GM23338 (cell line): ENCODE measurements around the gene PPFIA2. TPM values are rescaled to one million over a fixed set of nuclear protein-coding genes. Genes with fewer than 3 reads are reported as not detected.

Experiments used
- ATAC-seq: fragments of 200-7000 bp; cut with Tn5 transposase; 3 replicates; pipeline ENCODE4 v1.9.1; 2020
- DNase-seq: peaks from one replicate; pipeline ENCODE4 v3.0.0-alpha.2; 2015; ENCODE audit warnings: low spot score
- H2AFZ ChIP-seq: fragments of 200-600 bp; sonication (generic); 2 replicates; pipeline ENCODE4 v1.8.0; 2016; ENCODE audit warnings: antibody characterized with exemption, mild to moderate bottlenecking, moderate library complexity
- H3F3A ChIP-seq: fragments of 200-600 bp; sonication (generic); replicated peaks from 2 replicates; pipeline ENCODE4 v1.8.0; 2017; ENCODE audit warnings: antibody characterized with exemption, mixed run types, low read depth
- H3K27ac ChIP-seq: fragments of 200-600 bp; sonication (generic); 2 replicates; pipeline ENCODE4 v1.6.1; 2016; ENCODE audit warnings: low read depth
- H3K27me3 ChIP-seq: fragments of 200-600 bp; sonication (generic); 2 replicates; pipeline ENCODE4 v1.8.0; 2016; ENCODE audit warnings: mild to moderate bottlenecking, mixed run types, moderate library complexity; ENCODE audit not compliant: insufficient read depth
- H3K36me3 ChIP-seq: fragments of 200-600 bp; sonication (generic); 2 replicates; pipeline ENCODE4 v1.8.0; 2016; ENCODE audit warnings: mild to moderate bottlenecking; ENCODE audit not compliant: insufficient read depth
- H3K4me1 ChIP-seq: fragments of 200-600 bp; sonication (generic); 2 replicates; pipeline ENCODE4 v1.8.0; 2016; ENCODE audit warnings: mild to moderate bottlenecking, moderate library complexity; ENCODE audit not compliant: insufficient read depth
- H3K4me2 ChIP-seq: fragments of 200-600 bp; sonication (generic); 2 replicates; pipeline ENCODE4 v1.7.1; 2017; ENCODE audit warnings: mixed run types
- H3K4me3 ChIP-seq: fragments of 200-600 bp; sonication (generic); 2 replicates; pipeline ENCODE4 v1.6.1; 2016; ENCODE audit warnings: mixed run types
- H3K79me2 ChIP-seq: fragments of 200-600 bp; sonication (generic); replicated peaks from 2 replicates; pipeline ENCODE4 v1.8.0; 2017; ENCODE audit warnings: mild to moderate bottlenecking; ENCODE audit not compliant: insufficient read depth
- H3K9me2 ChIP-seq: fragments of 200-600 bp; sonication (generic); 2 replicates; pipeline ENCODE4 v1.8.0; 2017; ENCODE audit not compliant: insufficient read depth
- H4K20me1 ChIP-seq: fragments of 200-600 bp; sonication (generic); replicated peaks from 2 replicates; pipeline ENCODE4 v1.8.0; 2017; ENCODE audit warnings: mild to moderate bottlenecking; ENCODE audit not compliant: insufficient read depth
- H3K27ac Mint-ChIP-seq: 2 replicates; pipeline ENCODE4 v1.8.0; 2020; ENCODE audit warnings: inconsistent platforms, mild to moderate bottlenecking, moderate library complexity, mixed read lengths
- H3K27me3 Mint-ChIP-seq: 3 replicates; pipeline ENCODE4 v1.8.0; 2022; ENCODE audit warnings: low read depth, mild to moderate bottlenecking, moderate library complexity, mixed read lengths, inconsistent platforms; ENCODE audit not compliant: insufficient read depth, poor library complexity
- H3K36me3 Mint-ChIP-seq: 3 replicates; pipeline ENCODE4 v1.8.0; 2021; ENCODE audit warnings: low read depth, mild to moderate bottlenecking, inconsistent platforms, moderate library complexity, mixed read lengths
- H3K4me1 Mint-ChIP-seq: 3 replicates; pipeline ENCODE4 v1.8.0; 2020; ENCODE audit warnings: mild to moderate bottlenecking, inconsistent platforms, mixed read lengths
- H3K4me3 Mint-ChIP-seq: 3 replicates; pipeline ENCODE4 v1.8.0; 2021; ENCODE audit warnings: moderate library complexity, mild to moderate bottlenecking, inconsistent platforms, mixed read lengths
- H3K9me3 Mint-ChIP-seq: 3 replicates; pipeline ENCODE4 v1.8.0; 2020; ENCODE audit warnings: moderate library complexity, mild to moderate bottlenecking, inconsistent platforms, mixed read lengths
- CTCF ChIP-seq, 2 experiments: fragments of 200-600 bp in 1 of 2; sonication (generic) in 1 of 2; conservative IDR thresholded peaks; 2 replicates each; pipeline versions ENCODE4 v1.5.1 to v1.6.1; 2016 to 2017; ENCODE audit warnings: antibody characterized with exemption in 2 of 2, low read depth in 2 of 2, mild to moderate bottlenecking in 2 of 2, moderate library complexity in 1 of 2
- EZH2phosphoT487 ChIP-seq: fragments of 200-600 bp; sonication (generic); IDR thresholded peaks from one replicate; pipeline ENCODE4 v1.8.1; 2018; ENCODE audit warnings: antibody characterized with exemption; ENCODE audit not compliant: unreplicated experiment
- JUNB ChIP-seq: IDR thresholded peaks from one replicate; pipeline ENCODE4 v1.6.1; 2016; ENCODE audit warnings: antibody characterized with exemption; ENCODE audit not compliant: unreplicated experiment
- POLR2AphosphoS5 ChIP-seq: IDR thresholded peaks from 2 replicates; pipeline ENCODE4 v1.6.1; 2016; ENCODE audit warnings: antibody characterized with exemption, low read depth
- REST ChIP-seq: IDR thresholded peaks from one replicate; pipeline ENCODE4 v1.6.1; 2018; ENCODE audit warnings: antibody characterized with exemption; ENCODE audit not compliant: unreplicated experiment
- STAT1 ChIP-seq: IDR thresholded peaks from one replicate; pipeline ENCODE4 v1.6.1; 2016; ENCODE audit warnings: antibody characterized with exemption; ENCODE audit not compliant: unreplicated experiment
- ZNF331 ChIP-seq: fragments of 250-450 bp; sonication (Bioruptor Pico); IDR thresholded peaks from 2 replicates; pipeline ENCODE4 v1.5.0; 2020; ENCODE audit warnings: low read depth, mild to moderate bottlenecking, moderate library complexity
- polyA plus RNA-seq: library from polyadenylated mRNA; unstranded; fragments of >200 nt; fragmentation: Nextera tagmentation; extraction: Ambion mirVana; gene quantifications from 2 replicates; pipeline ENCODE4 v1.2.1, GENCODE V29; 2016
- total RNA-seq: library from RNA; depleted of rRNA; stranded (reverse); fragments of >200 nt; shearing (Covaris generic); gene quantifications from 2 replicates; pipeline ENCODE4 v1.2.3, GENCODE V29; 2014

Gene PPFIA2
- total and polyA plus RNA-seq, 2 experiments from 2014 or later: 5.4 to 7.2 TPM

GRCh38 chr12:81727391-81727790 lies 31.8 kb downstream of the PPFIA2 start (continued):
- TF ChIP-seq CTCF (conservative IDR thresholded peaks at IDR 0.05; ENCODE audit: low read depth in 2 of 2): no peak
- no peak for TF ChIP-seq EZH2phosphoT487
- no peak for TF ChIP-seq STAT1

- Histone ChIP-seq H4K20me1 (no peaks in the 10 kb centered on the region), H3K27ac (no peak overlapping the region), H3F3A (no peaks in the 10 kb centered on the region), H3K4me3 (no peak overlapping the region), H3K27me3 (no peaks in the 10 kb centered on the region), H3K4me2 (0 out of 2 replicates have a peak overlapping the region, but pooled peaks have one; percentile 46), H3K36me3 (no peaks in the 10 kb centered on the region), H3K9me2 (no peaks in the 10 kb centered on the region), H3K4me1 (peaks cover 41% of the 10 kb centered on the region), H3K79me2 (no peaks in the 10 kb centered on the region), H2AFZ (no peak overlapping the region)
- Mint-ChIP-seq H3K4me1 (peaks cover 46% of the 10 kb centered on the region), H3K4me3 (no peak overlapping the region), H3K36me3 (no peaks in the 10 kb centered on the region), H3K9me3 (no peaks in the 10 kb centered on the region), H3K27ac (no peak overlapping the region), H3K27me3 (no peaks in the 10 kb centered on the region)
- DNase-seq (no peak), ATAC-seq (peak; percentile 38; the same call in 2 of the 3 replicates)
- TF ChIP-seq ZNF331: no peak
- TF ChIP-seq STAT1: no peak
- no peak for TF ChIP-seq EZH2phosphoT487
- TF ChIP-seq POLR2AphosphoS5: no peak
Measured at GRCh38 chr12:81726634-81727033, 32.5 kb downstream of the PPFIA2 start.

GRCh38 chr12:81723361-81723760 lies 35.8 kb downstream of the PPFIA2 start:
- no peak overlapping the region for H3K4me3 Mint-ChIP-seq
- H3K36me3 Mint-ChIP-seq: no peaks in the 10 kb centered on the region
- Histone ChIP-seq H3K9me2 (no peaks in the 10 kb centered on the region), H3K36me3 (no peaks in the 10 kb centered on the region), H2AFZ (no peak overlapping the region), H3K4me3 (no peak overlapping the region), H3K4me1 (peaks cover 34% of the 10 kb centered on the region), H3K4me2 (no peak overlapping the region), H3K27ac (no peak overlapping the region), H3F3A (no peaks in the 10 kb centered on the region), H3K79me2 (no peaks in the 10 kb centered on the region), H3K27me3 (no peaks in the 10 kb centered on the region), H4K20me1 (no peaks in the 10 kb centered on the region)
- no peaks in the 10 kb centered on the region for H3K9me3 Mint-ChIP-seq
- ATAC-seq (no peak), DNase-seq (no peak)
- H3K4me1 Mint-ChIP-seq: peaks cover 41% of the 10 kb centered on the region
- no peaks in the 10 kb centered on the region for H3K27me3 Mint-ChIP-seq
- peak overlapping the region; percentile 30; the same call in 1 of the 2 replicates for H3K27ac Mint-ChIP-seq
- TF ChIP-seq REST: no peak
- TF ChIP-seq POLR2AphosphoS5: no peak
- no peak for TF ChIP-seq JUNB
- no peak for TF ChIP-seq CTCF (conservative IDR thresholded peaks at IDR 0.05; ENCODE audit: low read depth in 2 of 2)
